ENCODE results near the gene AKAP12. TPM values are rescaled to one million over a fixed set of nuclear protein-coding genes. Genes with fewer than 3 reads are reported as not detected.
"Not testable (repeated sequence)": the region's sequence is repeated elsewhere in the genome, so short reads cannot be mapped to it uniquely, and the experiment has no call there.

The AKAP12 gene
- polyA plus RNA-seq, 1 donor from 2014 or later, result 21.5 TPM

DNA sequence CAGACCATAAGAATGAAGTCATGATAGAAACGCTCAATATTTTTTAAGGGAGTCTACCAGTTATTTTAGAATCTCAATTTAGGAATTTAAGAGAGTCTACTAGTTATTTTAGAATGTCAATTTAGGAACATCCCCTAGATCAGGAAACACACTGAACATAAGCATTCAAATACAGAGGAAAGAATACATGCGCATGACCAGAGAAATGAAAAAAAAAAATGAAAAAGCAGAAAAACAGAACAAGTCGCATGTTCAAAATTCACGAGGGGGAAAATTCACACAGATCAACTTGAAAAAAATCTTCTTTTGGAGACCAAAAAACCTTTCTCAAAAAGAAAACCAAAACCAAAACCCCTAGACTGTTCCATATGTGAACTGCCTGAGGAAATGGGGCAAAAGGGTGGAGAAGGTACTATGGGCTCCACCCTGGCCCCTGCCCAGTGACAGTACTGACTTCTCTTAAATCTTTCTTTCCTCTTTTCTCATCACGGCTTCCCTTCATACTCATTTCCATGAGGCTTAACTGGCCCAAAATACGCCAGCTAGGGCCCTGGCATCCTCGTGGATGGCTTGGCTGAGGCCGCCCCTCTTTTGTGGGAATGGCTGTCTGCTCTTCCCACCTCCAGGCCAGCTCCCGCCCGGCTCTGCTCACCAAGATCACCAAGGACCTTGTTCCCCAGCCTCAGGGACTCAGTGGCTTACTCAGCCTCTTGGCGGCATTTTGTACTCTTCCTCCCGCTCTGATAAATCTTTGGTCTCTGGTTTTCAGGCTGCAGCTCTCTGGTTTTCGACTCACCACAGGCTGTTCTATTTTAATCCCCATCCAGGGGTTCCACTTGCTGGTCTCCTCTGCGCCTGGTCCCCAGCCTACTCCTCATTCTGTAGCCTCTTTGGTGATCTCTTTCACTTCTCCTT lies 140.4 kb downstream of the AKAP12 start:
- H3K4me2 ChIP-seq (ENCODE audit: low read length), result no peak overlapping the region

DNA sequence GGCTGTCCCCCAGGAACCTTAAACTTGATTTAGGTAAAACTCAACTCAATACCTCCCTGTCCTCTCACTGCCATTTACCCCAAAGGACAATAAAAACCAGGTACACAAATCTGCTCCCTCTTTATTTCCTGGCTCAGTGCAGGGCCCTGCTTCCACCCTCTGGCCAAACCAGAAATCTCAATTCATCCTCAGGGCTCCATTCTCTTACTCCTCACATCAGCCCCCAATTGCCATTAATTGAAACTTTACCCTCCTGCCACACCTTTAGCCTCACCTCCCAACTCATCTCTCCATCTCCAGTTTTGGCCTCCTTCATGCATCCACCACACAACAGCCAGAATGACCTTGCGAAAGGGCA lies 141.1 kb downstream of the AKAP12 start:
- H3K4me2 ChIP-seq (ENCODE audit: low read length), result no peak overlapping the region

More for the DNA sequence above, 140.4 kb downstream of the AKAP12 start:
- H3K9me3 ChIP-seq (ENCODE audit: low read length), result no peaks in the 10 kb centered on the region
- no peak overlapping the region for H2AFZ ChIP-seq (ENCODE audit: low read depth, low read length)
- no peaks in the 10 kb centered on the region for H4K20me1 ChIP-seq (ENCODE audit: insufficient read depth)
- H3K9ac ChIP-seq (ENCODE audit: low read length), result no peak overlapping the region
- H3K27ac ChIP-seq (ENCODE audit: low read length), result no peak overlapping the region
- H3K79me2 ChIP-seq (replicated peaks; ENCODE audit: insufficient read depth, low read length), result peaks cover 10% of the 10 kb centered on the region
- no peak overlapping the region for H3K4me3 ChIP-seq (ENCODE audit: low read length)
- no peaks in the 10 kb centered on the region for H3K36me3 ChIP-seq (ENCODE audit: insufficient read depth, low read length)
- H3F3A ChIP-seq (ENCODE audit: insufficient read depth, low read length, poor library complexity, severe bottlenecking), result no peaks in the 10 kb centered on the region
- TF ChIP-seq, protein P1, sequence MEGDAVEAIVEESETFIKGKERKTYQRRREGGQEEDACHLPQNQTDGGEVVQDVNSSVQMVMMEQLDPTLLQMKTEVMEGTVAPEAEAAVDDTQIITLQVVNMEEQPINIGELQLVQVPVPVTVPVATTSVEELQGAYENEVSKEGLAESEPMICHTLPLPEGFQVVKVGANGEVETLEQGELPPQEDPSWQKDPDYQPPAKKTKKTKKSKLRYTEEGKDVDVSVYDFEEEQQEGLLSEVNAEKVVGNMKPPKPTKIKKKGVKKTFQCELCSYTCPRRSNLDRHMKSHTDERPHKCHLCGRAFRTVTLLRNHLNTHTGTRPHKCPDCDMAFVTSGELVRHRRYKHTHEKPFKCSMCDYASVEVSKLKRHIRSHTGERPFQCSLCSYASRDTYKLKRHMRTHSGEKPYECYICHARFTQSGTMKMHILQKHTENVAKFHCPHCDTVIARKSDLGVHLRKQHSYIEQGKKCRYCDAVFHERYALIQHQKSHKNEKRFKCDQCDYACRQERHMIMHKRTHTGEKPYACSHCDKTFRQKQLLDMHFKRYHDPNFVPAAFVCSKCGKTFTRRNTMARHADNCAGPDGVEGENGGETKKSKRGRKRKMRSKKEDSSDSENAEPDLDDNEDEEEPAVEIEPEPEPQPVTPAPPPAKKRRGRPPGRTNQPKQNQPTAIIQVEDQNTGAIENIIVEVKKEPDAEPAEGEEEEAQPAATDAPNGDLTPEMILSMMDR (IDR thresholded peaks at IDR 0.05; ENCODE audit: poor library complexity, severe bottlenecking), result no peak
- TF ChIP-seq TAF1 (IDR thresholded peaks at IDR 0.05; ENCODE audit: low read depth) (no peak), EP300 (conservative IDR thresholded peaks at IDR 0.05; ENCODE audit: poor library complexity, severe bottlenecking) (no peak)
- no peaks in the 10 kb centered on the region for H3K9me2 ChIP-seq (ENCODE audit: insufficient read depth, low read length)
- no peaks in the 10 kb centered on the region for H3K27me3 ChIP-seq (ENCODE audit: insufficient read depth, low read depth, low read length)

DNA sequence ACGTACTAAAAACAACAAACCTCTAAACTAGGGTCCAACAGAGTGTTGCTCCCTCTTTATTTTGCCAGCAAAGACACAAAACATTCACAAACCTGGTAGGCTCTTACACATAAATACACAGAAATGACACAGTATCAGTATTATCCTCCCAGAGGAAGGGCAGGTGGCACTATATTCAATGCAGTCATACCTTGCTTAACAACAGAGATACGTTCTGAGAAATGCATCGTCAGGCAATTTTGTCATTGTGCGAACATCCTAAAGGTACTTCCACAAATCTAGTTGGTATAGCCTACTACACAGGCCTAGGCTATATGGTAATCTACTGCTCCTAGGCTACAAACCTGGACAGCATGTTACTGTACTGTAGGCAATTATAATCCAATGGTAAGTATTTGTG lies 142.0 kb downstream of the AKAP12 start:
- TF ChIP-seq MXI1 (conservative IDR thresholded peaks at IDR 0.05; ENCODE audit: poor library complexity, severe bottlenecking), result no peak
- no peak for TF ChIP-seq RAD21 (conservative IDR thresholded peaks at IDR 0.05)
- TF ChIP-seq POLR2AphosphoS5 (IDR thresholded peaks at IDR 0.05), result no peak
- no peak for TF ChIP-seq EZH2 (IDR thresholded peaks at IDR 0.05; ENCODE audit: borderline replicate concordance, insufficient read depth, low read length, poor library complexity, severe bottlenecking)
- TF ChIP-seq SMC3 (conservative IDR thresholded peaks at IDR 0.05; ENCODE audit: poor library complexity), result no peak
- TF ChIP-seq, protein P1 (IDR thresholded peaks at IDR 0.05; ENCODE audit: poor library complexity, severe bottlenecking), result no peak
- no peak for TF ChIP-seq TAF1 (IDR thresholded peaks at IDR 0.05; ENCODE audit: low read depth)
- TF ChIP-seq, protein P2, sequence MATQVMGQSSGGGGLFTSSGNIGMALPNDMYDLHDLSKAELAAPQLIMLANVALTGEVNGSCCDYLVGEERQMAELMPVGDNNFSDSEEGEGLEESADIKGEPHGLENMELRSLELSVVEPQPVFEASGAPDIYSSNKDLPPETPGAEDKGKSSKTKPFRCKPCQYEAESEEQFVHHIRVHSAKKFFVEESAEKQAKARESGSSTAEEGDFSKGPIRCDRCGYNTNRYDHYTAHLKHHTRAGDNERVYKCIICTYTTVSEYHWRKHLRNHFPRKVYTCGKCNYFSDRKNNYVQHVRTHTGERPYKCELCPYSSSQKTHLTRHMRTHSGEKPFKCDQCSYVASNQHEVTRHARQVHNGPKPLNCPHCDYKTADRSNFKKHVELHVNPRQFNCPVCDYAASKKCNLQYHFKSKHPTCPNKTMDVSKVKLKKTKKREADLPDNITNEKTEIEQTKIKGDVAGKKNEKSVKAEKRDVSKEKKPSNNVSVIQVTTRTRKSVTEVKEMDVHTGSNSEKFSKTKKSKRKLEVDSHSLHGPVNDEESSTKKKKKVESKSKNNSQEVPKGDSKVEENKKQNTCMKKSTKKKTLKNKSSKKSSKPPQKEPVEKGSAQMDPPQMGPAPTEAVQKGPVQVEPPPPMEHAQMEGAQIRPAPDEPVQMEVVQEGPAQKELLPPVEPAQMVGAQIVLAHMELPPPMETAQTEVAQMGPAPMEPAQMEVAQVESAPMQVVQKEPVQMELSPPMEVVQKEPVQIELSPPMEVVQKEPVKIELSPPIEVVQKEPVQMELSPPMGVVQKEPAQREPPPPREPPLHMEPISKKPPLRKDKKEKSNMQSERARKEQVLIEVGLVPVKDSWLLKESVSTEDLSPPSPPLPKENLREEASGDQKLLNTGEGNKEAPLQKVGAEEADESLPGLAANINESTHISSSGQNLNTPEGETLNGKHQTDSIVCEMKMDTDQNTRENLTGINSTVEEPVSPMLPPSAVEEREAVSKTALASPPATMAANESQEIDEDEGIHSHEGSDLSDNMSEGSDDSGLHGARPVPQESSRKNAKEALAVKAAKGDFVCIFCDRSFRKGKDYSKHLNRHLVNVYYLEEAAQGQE (IDR thresholded peaks at IDR 0.05; ENCODE audit: borderline replicate concordance), result no peak
- TF ChIP-seq EP300 (conservative IDR thresholded peaks at IDR 0.05; ENCODE audit: poor library complexity, severe bottlenecking), result no peak
- Histone ChIP-seq H2AFZ (ENCODE audit: low read depth, low read length) (no peak overlapping the region), H3K9me2 (ENCODE audit: insufficient read depth, low read length) (no peaks in the 10 kb centered on the region), H3F3A (ENCODE audit: insufficient read depth, low read length, poor library complexity, severe bottlenecking) (no peaks in the 10 kb centered on the region), H3K27ac (ENCODE audit: low read length) (no peak overlapping the region), H3K9ac (ENCODE audit: low read length) (no peak overlapping the region), H3K79me2 (replicated peaks; ENCODE audit: insufficient read depth, low read length) (peaks cover 19% of the 10 kb centered on the region), H3K27me3 (ENCODE audit: insufficient read depth, low read depth, low read length) (no peaks in the 10 kb centered on the region), H3K4me3 (ENCODE audit: low read length) (no peak overlapping the region), H3K9me3 (ENCODE audit: low read length) (no peaks in the 10 kb centered on the region), H3K4me2 (ENCODE audit: low read length) (no peak overlapping the region), H4K20me1 (ENCODE audit: insufficient read depth) (no peaks in the 10 kb centered on the region), H3K36me3 (ENCODE audit: insufficient read depth, low read length) (no peaks in the 10 kb centered on the region)

More for the DNA sequence above, 141.1 kb downstream of the AKAP12 start:
- no peaks in the 10 kb centered on the region for H3K27me3 ChIP-seq (ENCODE audit: insufficient read depth, low read depth, low read length)
- peaks cover 10% of the 10 kb centered on the region for H3K79me2 ChIP-seq (replicated peaks; ENCODE audit: insufficient read depth, low read length)
- no peaks in the 10 kb centered on the region for H3F3A ChIP-seq (ENCODE audit: insufficient read depth, low read length, poor library complexity, severe bottlenecking)
- H3K9me3 ChIP-seq (ENCODE audit: low read length), result no peaks in the 10 kb centered on the region
- H3K36me3 ChIP-seq (ENCODE audit: insufficient read depth, low read length), result no peaks in the 10 kb centered on the region
- no peak for TF ChIP-seq TAF1 (IDR thresholded peaks at IDR 0.05; ENCODE audit: low read depth)
- TF ChIP-seq RAD21 (conservative IDR thresholded peaks at IDR 0.05), result no peak
- H3K9me2 ChIP-seq (ENCODE audit: insufficient read depth, low read length), result no peaks in the 10 kb centered on the region
- no peak overlapping the region for H3K27ac ChIP-seq (ENCODE audit: low read length)
- H3K9ac ChIP-seq (ENCODE audit: low read length), result no peak overlapping the region
- no peak overlapping the region for H2AFZ ChIP-seq (ENCODE audit: low read depth, low read length)
- no peak overlapping the region for H3K4me3 ChIP-seq (ENCODE audit: low read length)
- no peaks in the 10 kb centered on the region for H4K20me1 ChIP-seq (ENCODE audit: insufficient read depth)

DNA sequence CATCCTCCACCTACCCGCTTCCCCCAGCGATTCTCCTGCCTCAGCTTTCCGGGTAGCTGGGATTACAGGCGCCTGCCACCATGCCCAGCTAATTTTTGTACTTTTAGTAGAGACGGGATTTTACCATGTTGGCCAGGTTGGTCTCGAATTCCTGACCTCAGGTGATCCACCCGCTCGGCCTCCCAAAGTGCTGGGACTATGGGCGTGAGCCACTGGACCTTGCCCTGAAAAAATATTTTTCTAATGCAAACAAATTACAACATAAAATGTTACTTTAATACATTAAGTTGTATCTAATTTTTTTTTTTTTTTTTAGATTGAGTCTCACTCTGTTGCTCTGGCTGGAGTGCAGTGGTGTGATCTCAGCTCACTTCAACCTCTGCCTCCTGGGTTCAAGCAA lies 142.9 kb downstream of the AKAP12 start:
- not testable (repeated sequence) for H4K20me1 ChIP-seq (ENCODE audit: insufficient read depth); H3K4me2 ChIP-seq (ENCODE audit: low read length); H3K9ac ChIP-seq (ENCODE audit: low read length); H3F3A ChIP-seq (ENCODE audit: insufficient read depth, low read length, poor library complexity, severe bottlenecking); H3K9me3 ChIP-seq (ENCODE audit: low read length); H3K36me3 ChIP-seq (ENCODE audit: insufficient read depth, low read length); H2AFZ ChIP-seq (ENCODE audit: low read depth, low read length); H3K9me2 ChIP-seq (ENCODE audit: insufficient read depth, low read length); H3K27me3 ChIP-seq (ENCODE audit: insufficient read depth, low read depth, low read length); H3K27ac ChIP-seq (ENCODE audit: low read length); H3K4me3 ChIP-seq (ENCODE audit: low read length)
- peaks cover 24% of the 10 kb centered on the region for H3K79me2 ChIP-seq (replicated peaks; ENCODE audit: insufficient read depth, low read length)

All from neural cell (in vitro differentiated cells).